Measurements from ENCODE around the gene STX4. TPM values are rescaled to one million over a fixed set of nuclear protein-coding genes. Genes with fewer than 3 reads are reported as not detected.

STX4 gene
- total RNA-seq, 4 donors from 2014 or later = 50.8 to 163 (median 79.7) TPM

DNA sequence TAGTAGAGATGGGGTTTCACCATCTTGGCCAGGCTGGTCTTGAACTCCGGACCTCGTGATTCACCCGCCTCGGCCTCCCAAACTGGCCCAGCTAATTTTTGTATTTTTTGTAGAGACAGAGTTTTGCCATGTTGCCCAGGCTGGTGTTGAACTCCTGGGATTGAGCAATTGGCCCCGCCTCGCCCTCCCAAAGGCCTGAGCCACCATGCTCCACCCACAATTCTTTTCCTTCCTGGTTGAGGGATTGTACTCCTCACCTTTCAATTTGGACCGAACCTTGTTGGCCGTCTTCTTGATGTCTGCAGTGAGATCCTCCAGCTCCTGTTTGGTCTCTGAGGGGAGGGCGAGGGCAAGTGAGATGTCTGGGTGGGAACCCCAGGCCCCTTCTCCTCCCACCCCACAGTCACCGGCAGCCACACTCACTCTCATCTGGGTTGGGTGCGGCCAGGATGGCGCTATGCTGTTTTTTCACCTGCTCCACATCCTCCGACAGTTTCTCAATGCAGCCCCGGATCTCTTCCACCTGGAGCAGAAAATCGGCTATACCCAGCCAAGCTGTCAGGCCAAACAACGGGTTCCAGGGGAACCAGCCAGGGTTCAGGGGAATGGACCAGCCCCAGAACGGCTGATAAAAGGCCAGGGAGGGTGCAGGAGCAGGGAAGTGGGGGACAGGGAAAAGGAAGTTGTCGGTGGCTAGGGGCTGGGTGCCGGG, 32.5 kb upstream of the STX4 start:
- Histone ChIP-seq H3K27me3 (peaks cover 5% of the 10 kb centered on the region), H3K9me3 (no peaks in the 10 kb centered on the region), H3K27ac (no peak overlapping the region), H3K4me3 (no peak overlapping the region), H3K4me1 (peaks cover 6 to 18% (median 13%) of the 10 kb centered on the region in 4 donors), H3K36me3 (no peaks in the 10 kb centered on the region)
- intact Hi-C loops (cut with DNase I; ENCODE audit: low total_unique reads) = loop anchor here (1.0 kb wide), 1 partner anchor 26 kb away; no protein-coding TSS in a partner anchor
- no peak for DNase-seq
- in situ Hi-C loops (cut with MboI; ENCODE audit: low pct_ligation_motif_present in 1 of 4, low pct_unique_long_range_greater_than_20kb in 1 of 4, low sequenced_read_pairs in 3 of 4) = no loop called here
- 72 to 77% methylated on average over 4 to 19 of the region's 19 CpGs for WGBS, 2 donors (ENCODE audit: low coverage in 1 of 2)
- TF ChIP-seq POLR2AphosphoS5 (IDR thresholded peaks at IDR 0.05) = no peak
- TF ChIP-seq, protein P1, sequence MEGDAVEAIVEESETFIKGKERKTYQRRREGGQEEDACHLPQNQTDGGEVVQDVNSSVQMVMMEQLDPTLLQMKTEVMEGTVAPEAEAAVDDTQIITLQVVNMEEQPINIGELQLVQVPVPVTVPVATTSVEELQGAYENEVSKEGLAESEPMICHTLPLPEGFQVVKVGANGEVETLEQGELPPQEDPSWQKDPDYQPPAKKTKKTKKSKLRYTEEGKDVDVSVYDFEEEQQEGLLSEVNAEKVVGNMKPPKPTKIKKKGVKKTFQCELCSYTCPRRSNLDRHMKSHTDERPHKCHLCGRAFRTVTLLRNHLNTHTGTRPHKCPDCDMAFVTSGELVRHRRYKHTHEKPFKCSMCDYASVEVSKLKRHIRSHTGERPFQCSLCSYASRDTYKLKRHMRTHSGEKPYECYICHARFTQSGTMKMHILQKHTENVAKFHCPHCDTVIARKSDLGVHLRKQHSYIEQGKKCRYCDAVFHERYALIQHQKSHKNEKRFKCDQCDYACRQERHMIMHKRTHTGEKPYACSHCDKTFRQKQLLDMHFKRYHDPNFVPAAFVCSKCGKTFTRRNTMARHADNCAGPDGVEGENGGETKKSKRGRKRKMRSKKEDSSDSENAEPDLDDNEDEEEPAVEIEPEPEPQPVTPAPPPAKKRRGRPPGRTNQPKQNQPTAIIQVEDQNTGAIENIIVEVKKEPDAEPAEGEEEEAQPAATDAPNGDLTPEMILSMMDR (IDR thresholded peaks at IDR 0.05) = no peak
- no peak for TF ChIP-seq EP300 (IDR thresholded peaks at IDR 0.05; ENCODE audit: low read depth)
- no peak for TF ChIP-seq POLR2A (IDR thresholded peaks at IDR 0.05)

DNA sequence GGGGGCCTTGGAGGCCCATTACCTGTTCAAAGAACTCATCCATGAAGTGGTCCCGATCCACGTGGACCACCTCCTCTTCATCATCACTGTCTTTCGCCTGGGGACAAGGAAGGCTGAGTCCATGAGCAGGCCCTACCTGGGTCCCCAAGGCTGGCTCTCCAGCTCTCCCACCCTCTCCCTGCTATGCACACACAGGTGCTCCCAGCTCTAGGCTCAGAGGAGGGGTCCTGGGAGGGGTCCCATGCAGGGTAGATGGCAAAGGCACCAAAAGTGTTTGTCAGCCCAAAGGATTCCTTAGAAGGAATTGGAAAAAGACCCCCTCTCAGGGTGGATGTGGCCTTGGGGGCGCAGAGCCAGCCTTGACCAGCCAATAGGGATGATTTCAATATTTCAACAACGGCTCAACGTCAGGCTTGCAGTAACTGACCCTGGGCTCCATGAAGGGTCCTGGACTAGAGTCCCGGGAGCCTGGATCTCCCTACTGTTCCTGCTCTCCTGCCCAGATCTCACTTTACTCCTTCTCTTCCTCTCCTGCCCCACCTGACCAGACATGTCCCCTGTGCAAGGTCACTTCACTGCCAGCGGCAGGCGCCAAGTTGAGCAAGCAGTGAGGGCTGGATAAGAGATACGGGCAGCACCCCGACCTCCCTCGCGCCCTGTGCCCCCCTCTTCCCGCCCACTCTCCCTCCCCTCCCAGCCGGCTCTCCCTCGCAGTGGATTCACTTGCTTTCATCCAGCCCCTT, 31.7 kb upstream of the STX4 start:
- no peaks in the 10 kb centered on the region for H3K36me3 ChIP-seq
- TF ChIP-seq, protein P1 (IDR thresholded peaks at IDR 0.05) = no peak
- TF ChIP-seq EP300 (IDR thresholded peaks at IDR 0.05; ENCODE audit: low read depth) (no peak), POLR2A (IDR thresholded peaks at IDR 0.05) (no peak), POLR2AphosphoS5 (IDR thresholded peaks at IDR 0.05) (no peak)
- no peaks in the 10 kb centered on the region for H3K9me3 ChIP-seq
- intact Hi-C loops (cut with DNase I; ENCODE audit: low total_unique reads) (loop anchor here (1.0 kb wide), 1 partner anchor 26 kb away; no protein-coding TSS in a partner anchor), in situ Hi-C loops (cut with MboI; ENCODE audit: low pct_ligation_motif_present in 1 of 4, low pct_unique_long_range_greater_than_20kb in 1 of 4, low sequenced_read_pairs in 3 of 4) (no loop called here)
- H3K27ac ChIP-seq = no peak overlapping the region
- H3K27me3 ChIP-seq = peaks cover 11% of the 10 kb centered on the region
- peaks cover 6 to 10% (median 8%) of the 10 kb centered on the region in 4 donors for H3K4me1 ChIP-seq
- no peak for DNase-seq
- H3K4me3 ChIP-seq = no peak overlapping the region
- 50 to 68% methylated on average over 2 to 16 of the region's 16 CpGs for WGBS, 2 donors (ENCODE audit: low coverage in 1 of 2)

DNA sequence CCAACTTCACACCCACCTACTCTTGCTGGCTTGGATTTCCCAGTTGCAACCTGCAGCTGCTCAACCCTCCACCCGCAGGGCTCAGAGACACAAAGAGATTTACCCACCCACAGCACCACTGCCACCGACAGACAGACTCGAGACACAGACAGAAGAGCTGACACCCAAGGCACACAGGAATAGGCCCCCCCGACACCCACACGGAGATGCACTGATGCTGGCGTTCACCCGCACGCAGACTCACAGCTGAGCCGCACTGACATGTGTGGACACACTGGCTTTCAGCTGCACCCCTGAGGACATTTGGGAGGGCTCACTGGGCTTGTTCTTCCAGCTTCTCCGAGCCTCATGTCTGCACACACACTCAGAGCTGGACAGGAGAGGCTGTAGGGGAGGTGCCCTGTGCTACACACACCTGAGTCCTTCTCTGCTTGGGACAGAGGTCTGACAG, 31.1 kb upstream of the STX4 start:
- Histone ChIP-seq H3K4me3 (no peak overlapping the region), H3K4me1 (peaks cover 4 to 6% (median 5%) of the 10 kb centered on the region in 4 donors), H3K27ac (no peak overlapping the region), H3K27me3 (peaks cover 17% of the 10 kb centered on the region), H3K36me3 (no peaks in the 10 kb centered on the region), H3K9me3 (no peaks in the 10 kb centered on the region)
- no peak for TF ChIP-seq POLR2A (IDR thresholded peaks at IDR 0.05)
- no peak for TF ChIP-seq POLR2AphosphoS5 (IDR thresholded peaks at IDR 0.05)
- no peak for TF ChIP-seq EP300 (IDR thresholded peaks at IDR 0.05; ENCODE audit: low read depth)
- TF ChIP-seq, protein P1 (IDR thresholded peaks at IDR 0.05) = no peak
- DNase-seq = no peak
- intact Hi-C loops (cut with DNase I; ENCODE audit: low total_unique reads) (no loop called here), in situ Hi-C loops (cut with MboI; ENCODE audit: low pct_ligation_motif_present in 1 of 4, low pct_unique_long_range_greater_than_20kb in 1 of 4, low sequenced_read_pairs in 3 of 4) (no loop called here)
- WGBS, 2 donors (ENCODE audit: low coverage in 1 of 2) = 68% methylated on average over 10 of the region's 10 CpGs; no CpG with 5 or more reads in 1 of the 2 donors

DNA sequence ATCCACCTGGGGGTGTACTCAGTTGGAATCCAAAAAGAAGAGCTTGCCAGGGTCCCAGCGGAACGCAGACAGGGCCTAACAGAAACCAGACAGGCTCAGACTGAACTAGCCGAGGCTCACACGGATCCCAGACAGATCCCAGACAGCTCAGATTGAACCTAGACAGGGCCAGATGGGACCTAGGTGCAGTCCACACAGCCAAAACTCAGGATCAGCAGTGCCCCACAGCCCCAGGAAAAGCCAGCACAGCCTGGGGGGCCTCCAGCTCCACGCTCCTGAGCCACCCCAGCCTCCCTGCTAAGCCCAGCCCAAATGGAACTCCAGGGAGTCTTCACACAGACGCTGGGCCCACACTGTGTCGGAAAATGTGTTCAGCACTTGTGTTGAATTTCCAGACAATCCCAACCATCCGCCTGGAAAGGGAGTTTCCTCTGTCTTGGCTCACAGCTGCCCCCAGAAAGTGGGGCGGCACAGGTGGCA, 30.5 kb upstream of the STX4 start:
- no peak overlapping the region for H3K4me3 ChIP-seq
- no peak overlapping the region for H3K27ac ChIP-seq
- DNase-seq = no peak
- H3K27me3 ChIP-seq = peaks cover 23% of the 10 kb centered on the region
- H3K9me3 ChIP-seq = no peaks in the 10 kb centered on the region
- H3K4me1 ChIP-seq = peaks cover 0 to under 1% (median 0%) of the 10 kb centered on the region in 4 donors
- intact Hi-C loops (cut with DNase I; ENCODE audit: low total_unique reads) = no loop called here
- in situ Hi-C loops (cut with MboI; ENCODE audit: low pct_ligation_motif_present in 1 of 4, low pct_unique_long_range_greater_than_20kb in 1 of 4, low sequenced_read_pairs in 3 of 4) = no loop called here
- TF ChIP-seq, protein P1 (IDR thresholded peaks at IDR 0.05) = no peak
- no peak for TF ChIP-seq EP300 (IDR thresholded peaks at IDR 0.05; ENCODE audit: low read depth)
- WGBS, 2 donors (ENCODE audit: low coverage in 1 of 2) = 88% methylated on average over 9 of the region's 9 CpGs; no CpG with 5 or more reads in 1 of the 2 donors
- H3K36me3 ChIP-seq = no peaks in the 10 kb centered on the region
